ENCODE data around the gene PARD3.

DNA sequence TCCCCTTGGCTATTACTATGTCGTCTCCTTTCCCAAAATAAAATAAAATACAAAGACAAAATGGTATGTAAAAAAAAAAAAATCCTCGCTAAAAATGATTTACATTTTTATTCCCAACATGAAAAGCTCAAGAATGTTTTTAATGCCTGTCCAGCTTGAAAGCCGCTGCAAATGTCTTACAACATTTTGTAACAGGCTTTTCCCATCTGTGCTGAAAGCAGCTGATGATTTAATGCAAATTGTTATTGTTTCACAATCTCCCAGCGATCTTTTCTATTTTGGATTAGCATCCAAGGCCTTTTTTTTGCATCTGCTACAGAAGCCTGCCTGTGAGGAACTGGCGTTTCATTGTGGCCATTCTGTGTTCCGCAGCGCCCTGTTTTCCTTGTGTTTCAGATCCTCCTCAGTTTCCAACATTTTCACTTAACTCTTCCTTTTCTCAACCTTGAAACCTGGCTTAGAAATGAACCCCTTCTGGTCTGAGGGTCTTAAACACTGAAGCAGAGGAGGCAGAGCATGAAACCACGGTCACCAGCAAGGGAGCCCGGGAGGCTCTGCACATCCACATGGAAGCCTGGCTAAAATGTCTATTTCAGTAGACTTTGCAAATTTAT lies 712.1 kb downstream of the PARD3 start:
- TF ChIP-seq, protein P1, sequence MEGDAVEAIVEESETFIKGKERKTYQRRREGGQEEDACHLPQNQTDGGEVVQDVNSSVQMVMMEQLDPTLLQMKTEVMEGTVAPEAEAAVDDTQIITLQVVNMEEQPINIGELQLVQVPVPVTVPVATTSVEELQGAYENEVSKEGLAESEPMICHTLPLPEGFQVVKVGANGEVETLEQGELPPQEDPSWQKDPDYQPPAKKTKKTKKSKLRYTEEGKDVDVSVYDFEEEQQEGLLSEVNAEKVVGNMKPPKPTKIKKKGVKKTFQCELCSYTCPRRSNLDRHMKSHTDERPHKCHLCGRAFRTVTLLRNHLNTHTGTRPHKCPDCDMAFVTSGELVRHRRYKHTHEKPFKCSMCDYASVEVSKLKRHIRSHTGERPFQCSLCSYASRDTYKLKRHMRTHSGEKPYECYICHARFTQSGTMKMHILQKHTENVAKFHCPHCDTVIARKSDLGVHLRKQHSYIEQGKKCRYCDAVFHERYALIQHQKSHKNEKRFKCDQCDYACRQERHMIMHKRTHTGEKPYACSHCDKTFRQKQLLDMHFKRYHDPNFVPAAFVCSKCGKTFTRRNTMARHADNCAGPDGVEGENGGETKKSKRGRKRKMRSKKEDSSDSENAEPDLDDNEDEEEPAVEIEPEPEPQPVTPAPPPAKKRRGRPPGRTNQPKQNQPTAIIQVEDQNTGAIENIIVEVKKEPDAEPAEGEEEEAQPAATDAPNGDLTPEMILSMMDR (IDR thresholded peaks at IDR 0.05), result no peak
- TF ChIP-seq POLR2A (IDR thresholded peaks at IDR 0.05), result no peak

Data from Peyer's patch (tissue), 4 donors.